Caco-2 (cell line): ENCODE data around the gene CACNB3. TPM values are rescaled to one million over a fixed set of nuclear protein-coding genes. Genes with fewer than 3 reads are reported as not detected.

Source experiments
- BruUV-seq: library from RNA; stranded (reverse); fragments of 400-500 nt; replicated peaks from 2 replicates; lab custom pipeline; 2021; lab: Mats Ljungman, UMichigan
- CTCF ChIA-PET: fragments of 300-600 bp; sonication (Branson Sonifier 250); formaldehyde crosslinking; loops from one replicate; lab custom pipeline; 2022; ENCODE audit warnings: antibody characterized with exemption; lab: Charles Lee
- POLR2A ChIA-PET: fragments of 300-600 bp; sonication (Branson Sonifier 250); formaldehyde crosslinking; loops from one replicate; lab custom pipeline; 2022; ENCODE audit warnings: antibody characterized with exemption; lab: Charles Lee
- DNase-seq, 2 experiments: peaks; one replicate each; pipeline versions ENCODE4 v3.0.0 to v3.0.0-alpha.2; 2020 to 2022
- H3K27me3 ChIP-seq: replicated peaks from 2 replicates; pipeline ENCODE4 v1.6.0; 2011; ENCODE audit warnings: low read length; ENCODE audit not compliant: control insufficient read depth, insufficient read depth
- H3K36me3 ChIP-seq: 2 replicates; pipeline ENCODE4 v1.5.1; 2011; ENCODE audit warnings: low read length; ENCODE audit not compliant: control insufficient read depth, insufficient read depth
- H3K4me1 ChIP-seq: fragments of 250-450 bp; sonication (Bioruptor Pico); 2 replicates; pipeline ENCODE4 v1.5.1; 2020; ENCODE audit warnings: mild to moderate bottlenecking
- H3K4me3 ChIP-seq: 2 replicates; pipeline ENCODE4 v1.5.1; 2011; ENCODE audit warnings: low read depth, mild to moderate bottlenecking, control low read depth, low read length
- H3K9me3 ChIP-seq: fragments of 250-450 bp; sonication (Bioruptor Pico); 2 replicates; pipeline ENCODE4 v1.5.1; 2020; ENCODE audit warnings: mild to moderate bottlenecking, moderate library complexity
- H3K27ac Mint-ChIP-seq: one replicate; pipeline ENCODE4 v1.8.0; 2022; ENCODE audit warnings: mixed read lengths; ENCODE audit not compliant: unreplicated experiment
- H3K27me3 Mint-ChIP-seq: one replicate; pipeline ENCODE4 v1.8.0; 2022; ENCODE audit warnings: mixed read lengths; ENCODE audit not compliant: insufficient read depth, unreplicated experiment
- H3K36me3 Mint-ChIP-seq: one replicate; pipeline ENCODE4 v1.8.0; 2022; ENCODE audit warnings: mild to moderate bottlenecking, mixed read lengths; ENCODE audit not compliant: insufficient read depth, unreplicated experiment
- H3K4me1 Mint-ChIP-seq: one replicate; pipeline ENCODE4 v1.8.0; 2022; ENCODE audit warnings: low read depth, mixed read lengths; ENCODE audit not compliant: unreplicated experiment
- H3K4me3 Mint-ChIP-seq: one replicate; pipeline ENCODE4 v1.8.0; 2022; ENCODE audit warnings: mild to moderate bottlenecking, moderate library complexity, mixed read lengths; ENCODE audit not compliant: unreplicated experiment
- H3K9me3 Mint-ChIP-seq: one replicate; pipeline ENCODE4 v1.8.0; 2022; ENCODE audit warnings: mixed read lengths; ENCODE audit not compliant: unreplicated experiment
- intact Hi-C: fragments of 100-400 bp; cut with micrococcal nuclease; formaldehyde crosslinking; loops from one replicate; pipeline ENCODE4 v1.10.0; 2022; ENCODE audit not compliant: unreplicated experiment
- total RNA-seq: library from RNA; stranded (reverse); gene quantifications from 2 replicates; pipeline ENCODE4 v1.2.3, GENCODE V29; 2022
- TF ChIP-seq, protein P1 (sequence below), 2 experiments: fragments of 200-600 bp in 1 of 2; IDR thresholded peaks; 1 replicate in 1 of 2; 2 replicates in 1 of 2; pipeline versions ENCODE4 v1.5.1 to v1.8.0; 2011 to 2022; ENCODE audit warnings: antibody characterized with exemption in 1 of 2, control low read depth in 1 of 2, inconsistent platforms in 1 of 2, low read depth in 1 of 2, low read length in 1 of 2, mild to moderate bottlenecking in 1 of 2, moderate library complexity in 1 of 2; ENCODE audit not compliant: insufficient read depth in 1 of 2, severe bottlenecking in 1 of 2, unreplicated experiment in 1 of 2

The CACNB3 gene
- total RNA-seq, 1 experiment from 2014 or later, result 20.4 TPM

DNA sequence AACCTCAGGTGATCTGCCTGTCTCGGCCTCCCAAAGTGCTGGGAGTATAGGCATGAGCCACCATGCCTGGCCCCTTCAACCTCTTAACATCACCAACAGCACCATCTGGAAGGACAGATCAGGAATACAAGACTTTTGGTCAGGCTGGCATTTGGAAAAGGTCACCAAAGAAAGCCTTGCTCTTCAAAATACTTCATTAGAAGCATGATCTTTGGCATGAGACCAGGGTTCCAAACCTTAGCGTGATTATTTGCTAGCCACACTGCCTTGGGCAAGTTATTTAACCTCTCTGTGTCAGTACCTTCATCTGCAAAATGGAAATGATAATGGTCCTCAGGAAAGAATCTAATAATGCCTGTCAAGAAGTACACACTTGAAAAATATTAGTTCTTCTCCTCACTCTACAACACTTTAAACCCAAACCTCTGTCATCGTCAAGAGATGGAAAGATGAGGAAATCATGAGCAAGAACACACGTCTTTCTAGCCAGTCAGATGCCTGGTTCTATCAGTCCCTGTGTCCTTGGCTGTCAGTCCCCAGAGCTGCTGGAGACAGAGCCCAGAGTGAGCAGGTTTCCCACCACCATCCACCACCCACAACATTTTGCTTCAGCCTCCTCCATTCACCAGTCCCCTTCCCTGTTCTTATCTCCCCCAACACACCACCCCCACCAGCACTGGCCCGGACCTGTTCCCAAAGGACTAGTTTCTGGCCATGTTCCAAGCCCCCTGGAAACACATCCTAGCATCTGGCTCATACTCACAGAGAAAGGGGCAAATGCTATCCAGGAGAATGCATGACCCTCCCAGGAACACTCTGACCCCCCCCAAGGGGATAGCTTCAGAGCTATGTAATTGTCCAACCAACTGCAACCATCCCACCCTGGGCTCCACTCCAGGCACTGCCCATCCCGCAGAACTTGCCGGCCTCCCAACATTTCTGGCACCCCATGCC is 31.4 kb upstream of the CACNB3 start:
- Mint-ChIP-seq H3K27ac (peak overlapping the region; percentile 91), H3K9me3 (no peaks in the 10 kb centered on the region), H3K4me3 (peak overlapping the region; percentile 84), H3K4me1 (peaks cover 20% of the 10 kb centered on the region), H3K36me3 (peaks cover 39% of the 10 kb centered on the region), H3K27me3 (no peaks in the 10 kb centered on the region)
- TF ChIP-seq, protein P1, sequence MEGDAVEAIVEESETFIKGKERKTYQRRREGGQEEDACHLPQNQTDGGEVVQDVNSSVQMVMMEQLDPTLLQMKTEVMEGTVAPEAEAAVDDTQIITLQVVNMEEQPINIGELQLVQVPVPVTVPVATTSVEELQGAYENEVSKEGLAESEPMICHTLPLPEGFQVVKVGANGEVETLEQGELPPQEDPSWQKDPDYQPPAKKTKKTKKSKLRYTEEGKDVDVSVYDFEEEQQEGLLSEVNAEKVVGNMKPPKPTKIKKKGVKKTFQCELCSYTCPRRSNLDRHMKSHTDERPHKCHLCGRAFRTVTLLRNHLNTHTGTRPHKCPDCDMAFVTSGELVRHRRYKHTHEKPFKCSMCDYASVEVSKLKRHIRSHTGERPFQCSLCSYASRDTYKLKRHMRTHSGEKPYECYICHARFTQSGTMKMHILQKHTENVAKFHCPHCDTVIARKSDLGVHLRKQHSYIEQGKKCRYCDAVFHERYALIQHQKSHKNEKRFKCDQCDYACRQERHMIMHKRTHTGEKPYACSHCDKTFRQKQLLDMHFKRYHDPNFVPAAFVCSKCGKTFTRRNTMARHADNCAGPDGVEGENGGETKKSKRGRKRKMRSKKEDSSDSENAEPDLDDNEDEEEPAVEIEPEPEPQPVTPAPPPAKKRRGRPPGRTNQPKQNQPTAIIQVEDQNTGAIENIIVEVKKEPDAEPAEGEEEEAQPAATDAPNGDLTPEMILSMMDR (IDR thresholded peaks at IDR 0.05; ENCODE audit: insufficient read depth in 1 of 2, low read depth in 1 of 2, low read length in 1 of 2, severe bottlenecking in 1 of 2, unreplicated experiment in 1 of 2), result no peak
- Histone ChIP-seq H3K36me3 (peaks cover 2% of the 10 kb centered on the region; the same call in 1 of the 2 replicates), H3K9me3 (no peaks in the 10 kb centered on the region), H3K27me3 (no peaks in the 10 kb centered on the region), H3K4me3 (peak overlapping the region; percentile 88), H3K4me1 (peaks cover 24% of the 10 kb centered on the region)
- intact Hi-C loops, result no loop called here
- ChIA-PET CTCF (interaction anchor here (0.5 to 0.7 kb wide), 2 partner anchors 28 to 234 kb away, joined by 3 read pairs; no protein-coding TSS in a partner anchor), POLR2A (interaction anchor here (0.7 kb wide), 1 partner anchor 24 kb away, joined by 3 read pairs; no protein-coding TSS in a partner anchor)
- BruUV-seq, result TSS peak; percentile 22
- DNase-seq, result no peak

DNA sequence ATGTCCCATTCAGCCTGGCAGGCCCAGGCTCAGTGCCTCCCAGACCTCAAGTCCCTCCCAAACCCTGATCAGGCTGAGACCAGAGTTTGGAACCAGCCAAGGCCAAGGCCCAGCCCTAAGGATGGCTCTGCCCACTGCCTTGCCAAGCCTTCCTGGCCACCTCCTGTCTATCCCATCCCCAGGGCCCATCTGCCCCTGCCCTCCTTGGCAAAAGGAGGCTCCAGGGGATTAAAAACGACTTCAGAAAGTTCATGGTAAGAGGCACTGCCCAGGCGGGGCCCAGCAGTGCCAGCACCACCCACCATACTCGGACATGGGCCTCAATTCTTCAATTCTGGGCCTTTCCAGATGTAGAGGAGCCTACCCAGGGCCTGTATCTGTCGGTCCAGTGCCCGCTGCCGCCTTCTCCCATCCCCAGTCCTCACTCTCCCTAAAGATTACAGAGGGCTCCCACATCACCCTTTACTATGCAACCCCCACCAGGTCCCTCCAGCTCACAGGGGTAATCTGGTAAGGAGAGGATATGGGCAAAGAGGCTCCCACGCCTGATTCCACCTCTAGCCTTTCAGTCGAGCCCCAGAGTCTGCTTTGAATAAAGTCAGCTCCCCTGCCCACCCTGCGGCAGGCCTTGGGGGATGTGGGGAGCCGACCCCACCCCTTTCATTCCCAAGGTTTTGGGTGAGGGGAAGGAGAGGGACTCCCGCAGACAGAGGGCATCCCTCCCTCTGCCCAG is 30.3 kb upstream of the CACNB3 start:
- POLR2A ChIA-PET, result interaction anchor here (0.5 kb wide), 1 partner anchor 117 kb away, joined by 3 read pairs; no protein-coding TSS in a partner anchor
- CTCF ChIA-PET, result interaction anchor here (0.6 to 1.9 kb wide), 3 partner anchors 9 to 65 kb away, joined by 3 to 10 read pairs (median 5); no protein-coding TSS in a partner anchor
- no peaks in the 10 kb centered on the region for H3K27me3 Mint-ChIP-seq

More for the DNA sequence above, 30.3 kb upstream of the CACNB3 start:
- H3K4me1 ChIP-seq, result peaks cover 29% of the 10 kb centered on the region
- H3K27me3 ChIP-seq, result no peaks in the 10 kb centered on the region
- no peak for DNase-seq
- H3K36me3 Mint-ChIP-seq, result peaks cover 30% of the 10 kb centered on the region
- H3K27ac Mint-ChIP-seq, result peak overlapping the region; percentile 91
- no peaks in the 10 kb centered on the region for H3K9me3 ChIP-seq
- TF ChIP-seq, protein P1 (IDR thresholded peaks at IDR 0.05; ENCODE audit: insufficient read depth in 1 of 2, low read depth in 1 of 2, low read length in 1 of 2, severe bottlenecking in 1 of 2, unreplicated experiment in 1 of 2), result no peak
- no peaks in the 10 kb centered on the region for H3K9me3 Mint-ChIP-seq
- BruUV-seq, result no TSS peak
- intact Hi-C loops, result no loop called here
- peak overlapping the region; percentile 88 for H3K4me3 ChIP-seq
- peaks cover 13% of the 10 kb centered on the region for H3K4me1 Mint-ChIP-seq
- H3K36me3 ChIP-seq, result peaks cover 2% of the 10 kb centered on the region; the same call in 1 of the 2 replicates
- H3K4me3 Mint-ChIP-seq, result peak overlapping the region; percentile 84
